Measurements from ENCODE around the gene ADCYAP1R1.
"Not testable (repeated sequence)": the region's sequence is repeated elsewhere in the genome, so short reads cannot be mapped to it uniquely, and the experiment has no call there.

The ADCYAP1R1 gene

DNA sequence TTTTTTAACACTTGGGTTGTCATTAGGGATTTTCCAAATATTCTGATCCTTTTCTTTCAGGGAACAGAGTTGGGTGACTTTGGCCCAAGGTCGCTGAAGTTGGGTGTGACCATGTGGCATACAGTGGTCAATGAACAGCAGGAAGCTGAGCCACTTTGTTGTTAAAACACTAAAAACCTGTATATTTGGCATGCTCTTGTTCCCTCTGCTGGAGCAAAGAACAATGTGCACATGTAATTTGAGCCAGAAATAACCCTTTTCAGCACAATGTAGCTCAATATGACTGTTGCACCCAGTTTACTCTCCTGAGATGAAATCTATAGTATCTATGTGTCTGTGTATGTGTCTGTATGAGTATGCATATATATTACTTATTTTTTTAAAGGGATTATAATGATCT lies 74.9 kb downstream of the ADCYAP1R1 start:
- no peak for DNase-seq

DNA sequence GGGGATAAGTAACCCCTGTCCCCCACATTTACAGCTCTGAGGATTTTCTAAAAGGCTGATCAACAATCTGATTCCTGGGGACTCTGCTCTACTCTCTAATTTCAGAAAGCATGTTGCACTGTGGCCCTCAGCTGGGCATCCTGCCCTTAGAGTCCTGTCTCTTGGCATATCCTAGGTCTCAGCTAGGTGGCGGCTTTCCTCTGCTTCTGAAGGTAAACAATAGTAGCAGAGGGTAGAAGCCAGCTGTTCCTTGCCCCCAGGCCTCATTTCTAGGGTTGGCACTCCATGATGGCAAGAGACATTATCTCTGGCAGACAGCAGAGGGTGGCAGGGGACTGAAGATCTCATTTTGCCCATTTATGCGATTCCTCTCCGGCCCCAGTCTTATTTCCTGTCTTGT lies 77.0 kb downstream of the ADCYAP1R1 start:
- DNase-seq = no peak

DNA sequence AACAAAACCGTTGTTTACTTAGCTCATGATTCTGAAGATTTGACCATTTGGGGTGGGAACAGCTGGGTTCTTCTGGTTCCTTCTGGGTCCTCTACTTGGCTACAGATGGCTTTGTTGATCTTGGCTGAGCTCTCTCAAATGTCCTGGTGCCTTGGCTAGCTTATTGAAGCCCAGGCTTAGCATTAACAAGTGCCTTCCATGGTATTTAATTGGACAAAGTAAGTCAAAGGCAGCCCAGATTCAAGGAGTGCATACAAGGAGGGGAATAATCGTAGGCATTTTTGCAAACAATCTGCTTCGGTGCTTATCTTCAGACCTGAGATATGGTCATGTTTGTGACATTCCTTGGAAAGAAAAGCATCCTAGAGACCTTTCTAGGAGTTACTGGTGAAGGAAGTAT lies 81.4 kb downstream of the ADCYAP1R1 start:
- DNase-seq = no peak

DNA sequence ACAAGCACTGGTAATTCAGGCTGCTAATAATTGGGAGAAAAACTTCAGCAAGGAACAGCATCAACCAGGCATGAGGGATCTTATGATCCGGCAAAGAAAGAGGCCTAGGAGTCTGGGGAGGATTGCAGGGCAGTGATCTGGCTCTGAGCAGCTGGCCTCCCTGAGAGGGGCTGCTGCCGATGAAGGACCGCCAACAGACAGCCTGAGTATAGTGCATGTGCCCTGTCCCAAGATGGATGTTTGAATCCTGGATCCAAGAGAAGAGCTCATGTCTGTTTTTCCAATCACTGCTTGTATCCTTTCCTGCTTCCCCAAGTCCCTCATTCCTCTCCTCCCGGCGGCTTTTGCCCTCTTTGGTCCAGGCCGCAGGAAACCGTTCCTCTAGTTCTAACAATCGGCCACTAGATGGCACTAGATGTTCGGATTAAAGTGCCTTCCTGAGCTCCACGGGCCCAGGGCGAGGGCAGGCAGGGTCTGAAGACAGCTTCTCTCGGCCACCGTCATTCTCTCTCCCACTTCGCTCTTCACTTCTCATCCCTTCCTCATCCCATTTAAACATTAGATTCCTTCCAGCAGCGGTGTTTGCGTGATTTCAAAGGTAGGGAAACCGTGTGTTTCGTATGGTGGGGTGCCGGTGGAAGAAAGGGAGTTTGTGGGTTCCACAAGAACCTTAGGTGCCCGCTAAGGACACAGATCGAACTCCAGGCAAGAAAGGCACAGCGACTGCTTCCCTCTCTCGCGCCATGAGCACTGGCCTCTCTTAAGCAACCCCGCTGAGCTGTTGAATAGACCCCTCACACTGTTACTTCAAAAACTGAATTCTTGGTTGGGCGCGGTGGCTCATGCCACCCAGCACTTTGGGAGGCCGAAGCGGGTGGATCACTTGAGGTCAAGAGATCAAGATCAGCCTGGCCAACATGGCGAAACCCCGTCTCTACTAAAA lies 82.4 kb downstream of the ADCYAP1R1 start:
- DNase-seq = peak in 43 of 56 donors; percentile 1 to 75 (median 37)

DNA sequence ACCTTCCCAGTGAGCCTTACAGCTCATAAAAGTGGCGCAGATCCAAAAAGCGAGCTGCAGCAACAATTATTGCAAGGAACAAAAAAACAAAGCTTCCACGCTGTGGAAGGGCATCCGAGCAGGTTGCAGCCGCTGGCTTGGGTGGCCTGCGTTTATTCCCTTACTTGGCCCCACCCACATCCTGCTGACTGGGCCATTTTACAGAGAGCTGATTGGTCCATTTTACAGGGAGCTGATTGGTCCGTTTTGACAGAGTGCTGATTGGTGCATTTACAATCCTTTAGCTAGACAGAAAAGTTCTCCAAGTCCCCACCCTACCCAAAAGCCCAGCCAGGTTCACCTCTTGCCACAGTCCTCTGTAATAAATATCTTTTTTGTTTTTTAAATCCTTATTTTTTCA lies 85.1 kb downstream of the ADCYAP1R1 start:
- no peak for DNase-seq

DNA sequence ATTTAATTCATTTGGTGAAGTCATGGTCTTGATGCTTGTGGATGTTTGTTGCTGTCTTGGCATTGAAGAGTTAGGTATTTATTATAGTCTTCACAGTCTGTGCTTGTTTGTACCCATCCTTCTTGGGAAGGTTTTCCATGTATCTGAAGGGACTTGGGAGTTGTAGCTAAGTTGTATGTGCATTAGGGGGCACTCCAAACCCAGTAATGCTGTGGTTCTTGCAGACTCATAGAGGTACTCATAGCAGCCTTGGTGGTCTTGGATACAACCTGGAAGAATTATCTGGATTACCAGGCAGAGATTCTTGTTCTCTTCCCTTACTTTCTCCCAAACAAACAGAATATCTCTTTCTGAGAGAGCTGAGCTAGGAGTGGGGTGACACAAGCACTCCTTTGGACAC lies 93.2 kb downstream of the ADCYAP1R1 start:
- no peak for DNase-seq

DNA sequence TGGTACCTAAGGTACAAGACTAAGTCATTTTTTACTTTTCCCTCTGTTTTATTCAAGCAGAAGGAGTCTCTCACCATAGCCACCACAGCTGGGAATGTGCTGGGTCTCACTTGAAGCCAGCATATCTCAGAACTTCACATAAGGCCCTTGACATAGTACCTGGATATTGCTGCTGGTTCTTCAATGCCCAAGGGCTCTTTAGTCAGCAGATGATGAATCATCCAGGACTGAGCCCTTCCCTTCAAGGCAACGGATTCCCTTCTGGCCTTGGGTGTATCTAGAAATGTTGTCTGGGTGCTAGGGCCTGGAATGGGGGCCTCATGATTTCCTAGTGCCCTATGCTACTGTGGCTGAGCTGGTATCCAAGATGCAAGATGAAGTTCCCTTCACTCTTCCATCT lies 93.9 kb downstream of the ADCYAP1R1 start:
- no peak for DNase-seq

DNA sequence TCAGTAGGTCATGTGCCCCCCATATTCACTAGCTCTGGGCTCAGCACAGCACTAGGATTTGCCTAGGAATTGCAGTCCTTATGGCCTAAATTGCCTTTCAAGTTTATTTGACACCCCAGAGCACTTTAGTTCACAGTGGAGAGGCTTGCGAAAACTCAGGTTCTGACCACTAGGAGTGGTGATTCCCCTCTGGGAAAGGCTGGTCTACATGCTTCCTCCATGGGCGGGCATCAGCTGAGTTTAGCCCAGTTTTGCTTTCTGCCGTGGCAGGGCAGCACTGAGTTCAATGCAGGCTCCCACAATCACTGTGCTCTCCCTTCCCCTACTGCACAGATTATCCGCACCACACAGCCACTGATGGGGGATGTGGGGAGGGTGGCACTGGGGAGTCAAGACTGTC lies 94.4 kb downstream of the ADCYAP1R1 start:
- no peak for DNase-seq

DNA sequence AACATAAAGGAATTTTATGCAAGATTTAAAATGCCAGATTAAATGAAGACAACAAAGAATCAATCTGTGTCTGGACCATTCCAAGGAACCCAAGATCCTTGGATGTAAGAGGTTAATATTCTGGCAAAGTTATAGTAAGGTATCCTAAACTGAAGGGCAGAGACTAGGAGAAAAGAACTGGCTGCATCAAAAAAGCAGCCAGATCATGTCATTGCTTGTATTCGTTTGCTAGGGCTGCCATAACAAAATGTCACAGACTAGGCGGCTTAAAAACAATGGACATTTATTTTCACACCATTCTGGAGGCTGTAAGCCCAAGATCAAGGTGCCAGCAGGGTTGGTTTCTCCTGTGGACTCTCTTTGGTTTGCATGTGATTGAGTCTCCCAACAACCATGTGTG lies 99.7 kb downstream of the ADCYAP1R1 start:
- DNase-seq = no peak

DNA sequence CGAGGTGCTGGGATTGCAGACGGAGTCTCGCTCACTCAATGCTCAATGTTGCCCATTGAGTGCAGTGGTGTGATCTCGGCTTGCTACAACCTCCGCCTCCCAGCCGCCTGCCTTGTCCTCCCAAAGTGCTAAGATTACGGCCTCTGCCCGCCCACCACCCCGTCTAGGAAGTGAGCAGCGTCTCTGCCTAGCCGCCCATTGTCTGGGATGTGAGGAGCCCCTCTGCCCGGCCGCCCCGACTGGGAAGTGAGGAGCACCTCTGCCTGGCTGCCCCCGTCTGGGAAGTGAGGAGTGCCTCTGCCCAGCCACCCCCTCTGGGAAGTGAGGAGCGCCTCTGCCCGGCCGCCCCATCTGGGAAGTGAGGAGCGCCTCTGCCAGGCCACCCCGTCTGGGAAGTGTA lies 101.2 kb downstream of the ADCYAP1R1 start:
- not testable (repeated sequence) for DNase-seq

DNA sequence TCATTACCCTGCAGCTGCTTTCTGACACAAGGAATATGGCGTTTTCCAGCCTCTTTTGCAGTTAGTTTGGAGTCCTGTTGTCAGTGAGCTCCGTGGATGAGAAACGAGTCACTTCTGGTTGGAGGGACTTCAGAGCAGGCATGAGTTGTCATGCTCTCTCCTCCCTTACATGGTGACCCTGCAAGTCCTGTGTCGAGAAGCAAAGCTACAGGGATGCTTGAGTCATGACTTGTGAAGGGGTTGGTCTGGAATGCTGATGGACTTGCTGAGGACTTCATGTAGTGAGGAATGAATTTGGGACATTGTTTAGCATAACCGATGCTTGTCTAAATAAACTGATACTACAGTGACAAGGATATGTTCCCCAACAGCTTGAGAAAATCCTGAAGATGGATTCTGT lies 108.8 kb downstream of the ADCYAP1R1 start:
- DNase-seq = no peak
